Smooth muscle cell (in vitro differentiated cells): ENCODE data around the gene ING1. TPM values are rescaled to one million over a fixed set of nuclear protein-coding genes. Genes with fewer than 3 reads are reported as not detected.

Source experiments
- DNase-seq: peaks from one replicate; lab custom pipeline; 2025; ENCODE audit not compliant: unreplicated experiment; lab: John Stamatoyannopoulos, UW
- H2AFZ ChIP-seq: fragments of 200-600 bp; sonication (generic); 2 replicates; pipeline ENCODE4 v1.6.0; 2016; ENCODE audit warnings: antibody characterized with exemption, low read depth, mild to moderate bottlenecking
- H3F3A ChIP-seq: fragments of 200-600 bp; sonication (generic); 2 replicates; pipeline ENCODE4 v1.6.0; 2017; ENCODE audit warnings: antibody characterized with exemption, low read depth
- H3K27ac ChIP-seq: fragments of 200-600 bp; sonication (generic); 2 replicates; pipeline ENCODE4 v1.5.1; 2016; ENCODE audit warnings: low read depth, mild to moderate bottlenecking
- H3K27me3 ChIP-seq: fragments of 200-600 bp; sonication (generic); 2 replicates; pipeline ENCODE4 v1.6.1; 2016; ENCODE audit warnings: low read depth, mild to moderate bottlenecking
- H3K36me3 ChIP-seq: fragments of 200-600 bp; sonication (generic); 2 replicates; pipeline ENCODE4 v1.5.1; 2016; ENCODE audit warnings: low read depth
- H3K4me1 ChIP-seq: fragments of 200-600 bp; sonication (generic); 2 replicates; pipeline ENCODE4 v1.5.1; 2016; ENCODE audit warnings: low read depth
- H3K4me2 ChIP-seq: fragments of 200-600 bp; sonication (generic); 2 replicates; pipeline ENCODE4 v1.6.0; 2016; ENCODE audit warnings: mild to moderate bottlenecking
- H3K4me3 ChIP-seq: fragments of 200-600 bp; sonication (generic); 2 replicates; pipeline ENCODE4 v1.5.1; 2016; ENCODE audit warnings: mild to moderate bottlenecking
- H3K79me2 ChIP-seq: fragments of 200-600 bp; sonication (generic); 2 replicates; pipeline ENCODE4 v1.6.0; 2016; ENCODE audit warnings: low read depth, mild to moderate bottlenecking
- H3K9ac ChIP-seq: fragments of 200-600 bp; sonication (generic); 2 replicates; pipeline ENCODE4 v1.6.0; 2016; ENCODE audit warnings: low read depth
- H3K9me3 ChIP-seq: fragments of 200-600 bp; sonication (generic); replicated peaks from 2 replicates; pipeline ENCODE4 v1.5.1; 2016; ENCODE audit warnings: low read depth
- H4K20me1 ChIP-seq: fragments of 200-600 bp; sonication (generic); 2 replicates; pipeline ENCODE4 v1.6.0; 2016; ENCODE audit warnings: low read depth
- CTCF ChIP-seq: fragments of 200-600 bp; sonication (generic); IDR thresholded peaks from 2 replicates; pipeline ENCODE4 v1.5.1; 2017; ENCODE audit warnings: borderline replicate concordance, mild to moderate bottlenecking, antibody characterized with exemption; ENCODE audit not compliant: insufficient read depth, poor library complexity, severe bottlenecking
- WGBS: methylation state at CpG from one replicate; pipeline ENCODE4 v1.1.7; 2016; ENCODE audit warnings: low lambda C conversion rate; 5-methylcytosine and 5-hydroxymethylcytosine counted together
- polyA plus RNA-seq: library from polyadenylated mRNA; unstranded; fragments of >200 nt; fragmentation: Nextera tagmentation; extraction: Ambion mirVana; gene quantifications from 2 replicates; pipeline ENCODE4 v1.2.1, GENCODE V29; 2016
- total RNA-seq: library from RNA; depleted of rRNA; stranded (reverse); fragments of >200 nt; gene quantifications from 2 replicates; pipeline ENCODE4 v1.2.3, GENCODE V29; 2014

Gene ING1
- total and polyA plus RNA-seq, 2 experiments from 2014 or later = 13.8 to 29.3 TPM

DNA sequence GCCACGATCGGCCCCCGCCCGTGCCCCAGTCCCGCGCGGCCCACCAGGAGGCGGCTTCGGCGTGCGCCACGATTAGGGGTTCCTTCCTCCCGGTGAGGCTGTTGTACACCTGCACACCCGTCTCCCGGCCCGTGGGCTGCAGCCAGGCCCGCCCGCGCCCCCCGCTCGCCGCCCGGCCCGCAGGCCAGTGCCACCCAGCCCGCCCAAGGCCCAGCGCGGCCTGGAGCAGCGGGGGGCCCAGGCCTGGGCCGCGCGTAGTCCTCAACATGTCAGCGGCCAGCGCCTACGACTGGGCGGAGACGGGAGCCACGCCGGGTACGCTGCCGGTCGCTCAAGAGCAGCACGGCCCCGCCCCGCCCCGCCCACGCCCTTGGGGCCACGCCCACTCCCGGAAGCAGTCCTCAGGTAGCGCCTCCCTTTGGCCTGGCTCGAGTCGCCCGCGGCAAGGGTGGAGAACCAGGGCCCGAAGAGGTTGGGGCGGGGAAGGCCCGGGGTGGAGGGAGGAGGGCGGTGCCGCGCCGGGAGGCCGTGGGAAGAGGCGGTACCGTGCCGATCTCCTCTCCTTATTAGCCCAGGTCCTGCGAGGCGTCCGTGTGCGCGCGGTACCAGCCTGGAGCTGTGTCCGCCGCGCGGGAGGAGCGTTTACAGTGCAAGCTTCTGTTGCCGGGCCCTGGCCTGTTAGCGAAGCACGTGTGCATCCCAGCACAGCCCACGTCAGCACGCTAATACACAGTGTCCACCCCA lies 7.5 kb upstream of the ING1 start, which contains the start of gene CARS2:
Gene CARS2 (minus strand): TSS at position 291 of the 744 bp plus-strand sequence. CDS start 23 bp downstream, at position 268.
- Histone ChIP-seq H3K4me2 (peak within 1 kb of the TSS; percentile 92), H3F3A (peaks cover 22% of the 10 kb centered on the region), H4K20me1 (peaks cover 17% of the 10 kb centered on the region), H3K27ac (peak within 1 kb of the TSS; percentile 92), H3K36me3 (no peaks in the 10 kb centered on the region), H3K4me1 (peaks cover 9% of the 10 kb centered on the region), H2AFZ (peak within 1 kb of the TSS; percentile 40), H3K79me2 (peaks cover 49% of the 10 kb centered on the region), H3K27me3 (no peaks in the 10 kb centered on the region), H3K9me3 (no peaks in the 10 kb centered on the region), H3K9ac (peak within 1 kb of the TSS; percentile 88), H3K4me3 (peak within 1 kb of the TSS; percentile 82)
- WGBS = 2% methylated on average over 21 of the region's 80 CpGs
- peak; percentile 94 for DNase-seq
- TF ChIP-seq CTCF = no peak

- H3K27ac ChIP-seq = no peak overlapping the region
- DNase-seq = no peak
- peak overlapping the region; percentile 82 for H3K4me3 ChIP-seq
- no peak overlapping the region for H2AFZ ChIP-seq
- H3K79me2 ChIP-seq = peaks cover 44% of the 10 kb centered on the region
- peak overlapping the region; percentile 79 for H3K4me2 ChIP-seq
- H3K36me3 ChIP-seq = no peaks in the 10 kb centered on the region
- H4K20me1 ChIP-seq = peaks cover 17% of the 10 kb centered on the region
- 79% methylated on average over 6 of the region's 8 CpGs for WGBS
- no peaks in the 10 kb centered on the region for H3K27me3 ChIP-seq
- no peaks in the 10 kb centered on the region for H3K9me3 ChIP-seq
- H3F3A ChIP-seq = peaks cover 29% of the 10 kb centered on the region
- TF ChIP-seq CTCF = no peak
- no peak overlapping the region for H3K9ac ChIP-seq
- H3K4me1 ChIP-seq = peaks cover 14% of the 10 kb centered on the region
Measured at GRCh38 chr13:110706570-110707372, 6.7 kb upstream of the ING1 start.

GRCh38 chr13:110712081-110712848 lies 1.2 kb upstream of the ING1 start:
- Histone ChIP-seq H3K27ac (peak overlapping the region; percentile 100), H3K4me1 (peaks cover 14% of the 10 kb centered on the region), H3K27me3 (no peaks in the 10 kb centered on the region), H3K4me3 (peak overlapping the region; percentile 95), H2AFZ (peak overlapping the region; percentile 40), H3F3A (peaks cover 22% of the 10 kb centered on the region), H4K20me1 (peaks cover 16% of the 10 kb centered on the region), H3K36me3 (no peaks in the 10 kb centered on the region), H3K9me3 (no peaks in the 10 kb centered on the region), H3K79me2 (peaks cover 33% of the 10 kb centered on the region), H3K4me2 (peak overlapping the region; percentile 96), H3K9ac (peak overlapping the region; percentile 100)
- peak; percentile 93 for DNase-seq
- WGBS = under 1% methylated on average over 37 of the region's 58 CpGs
- TF ChIP-seq CTCF = no peak
